Activated CD4-positive, alpha-beta T cell treated with anti-CD3 and anti-CD28 coated beads, Interleukin-2, amount 10 ng/mL, durations not matched to agents 7 days and 5 days (primary cell): ENCODE measurements around the gene TLCD4. TPM values are rescaled to one million over a fixed set of nuclear protein-coding genes. Genes with fewer than 3 reads are reported as not detected.
"Not testable (repeated sequence)": the region's sequence is repeated elsewhere in the genome, so short reads cannot be mapped to it uniquely, and the experiment has no call there.

Experiments used
- CTCF ChIA-PET: fragments of 350-600 bp; sonication (Branson Sonifier 250); formaldehyde crosslinking; loops from one replicate; lab custom pipeline; 2021; ENCODE audit warnings: antibody characterized with exemption; lab: Charles Lee
- POLR2A ChIA-PET: fragments of 350-600 bp; sonication (Branson Sonifier 250); formaldehyde crosslinking; loops from one replicate; lab custom pipeline; 2021; ENCODE audit warnings: antibody characterized with exemption; lab: Charles Lee
- DNase-seq: peaks from one replicate; pipeline ENCODE4 v3.0.0-alpha.2; 2020
- H3K27ac Mint-ChIP-seq: one replicate; pipeline ENCODE4 v1.8.0; 2021; ENCODE audit warnings: mild to moderate bottlenecking, moderate library complexity, mixed read lengths
- H3K27me3 Mint-ChIP-seq: one replicate; pipeline ENCODE4 v1.8.0; 2021; ENCODE audit warnings: mixed read lengths
- H3K36me3 Mint-ChIP-seq: one replicate; pipeline ENCODE4 v1.8.0; 2021; ENCODE audit warnings: low read depth, mixed read lengths
- H3K4me1 Mint-ChIP-seq: one replicate; pipeline ENCODE4 v1.8.0; 2021; ENCODE audit warnings: mixed read lengths
- H3K4me3 Mint-ChIP-seq: one replicate; pipeline ENCODE4 v1.8.0; 2021; ENCODE audit warnings: mild to moderate bottlenecking, moderate library complexity, mixed read lengths
- H3K9me3 Mint-ChIP-seq: one replicate; pipeline ENCODE4 v1.8.0; 2021; ENCODE audit warnings: mixed read lengths
- total RNA-seq, 2 experiments: library from RNA; stranded (reverse); gene quantifications; one replicate each; pipeline ENCODE4 v1.2.3, GENCODE V29; 2021

Gene TLCD4
- total RNA-seq, 2 experiments from 2014 or later, result 0.04 TPM; not detected in 1

GRCh38 chr1:95084317-95085176, 32.6 kb upstream of the TLCD4 start:
- Mint-ChIP-seq H3K4me3 (no peak overlapping the region), H3K4me1 (peaks cover 6% of the 10 kb centered on the region), H3K27me3 (peaks cover 14% of the 10 kb centered on the region), H3K36me3 (no peaks in the 10 kb centered on the region), H3K27ac (no peak overlapping the region), H3K9me3 (no peaks in the 10 kb centered on the region)
- ChIA-PET CTCF (interaction anchor here (1.1 to 2.1 kb wide), 4 partner anchors 9 to 149 kb away, joined by 3 to 10 read pairs (median 6); partner anchors contain the start of genes ALG14, RWDD3 and TLCD4), POLR2A (no interaction called here)
- DNase-seq, result peak; percentile 24

- no peak for DNase-seq
- Mint-ChIP-seq H3K27me3 (peaks cover 16% of the 10 kb centered on the region), H3K27ac (no peak overlapping the region), H3K9me3 (no peaks in the 10 kb centered on the region), H3K4me3 (no peak overlapping the region), H3K4me1 (peaks cover 6% of the 10 kb centered on the region), H3K36me3 (no peaks in the 10 kb centered on the region)
- POLR2A ChIA-PET, result no interaction called here
- CTCF ChIA-PET, result interaction anchor here (2.1 kb wide), 1 partner anchor 149 kb away, joined by 10 read pairs; the partner anchor contains the start of gene RWDD3
These were observed 31.8 kb upstream of the TLCD4 start for GRCh38 chr1:95085376-95085775.

- peaks cover 20% of the 10 kb centered on the region for H3K27me3 Mint-ChIP-seq
- no peak overlapping the region for H3K27ac Mint-ChIP-seq
- no peak for DNase-seq
- CTCF ChIA-PET, result interaction anchor here (0.6 kb wide), 3 partner anchors 31 to 486 kb away, joined by 3 read pairs; no protein-coding TSS in a partner anchor
- no peaks in the 10 kb centered on the region for H3K9me3 Mint-ChIP-seq
- peaks cover 6% of the 10 kb centered on the region for H3K4me1 Mint-ChIP-seq
- H3K36me3 Mint-ChIP-seq, result no peaks in the 10 kb centered on the region
- POLR2A ChIA-PET, result no interaction called here
- no peak overlapping the region for H3K4me3 Mint-ChIP-seq
These were observed 30.1 kb upstream of the TLCD4 start for GRCh38 chr1:95086949-95087533.

GRCh38 chr1:95088303-95088702, 28.9 kb upstream of the TLCD4 start:
- CTCF ChIA-PET, result interaction anchor here (1.4 kb wide), 1 partner anchor 234 kb away, joined by 3 read pairs; no protein-coding TSS in a partner anchor
- Mint-ChIP-seq H3K9me3 (no peaks in the 10 kb centered on the region), H3K36me3 (no peaks in the 10 kb centered on the region), H3K4me1 (peaks cover 6% of the 10 kb centered on the region), H3K27ac (no peak overlapping the region), H3K27me3 (peaks cover 16% of the 10 kb centered on the region), H3K4me3 (no peak overlapping the region)
- DNase-seq, result no peak
- POLR2A ChIA-PET, result no interaction called here

- H3K36me3 Mint-ChIP-seq, result no peaks in the 10 kb centered on the region
- no peak overlapping the region for H3K27ac Mint-ChIP-seq
- H3K4me1 Mint-ChIP-seq, result no peaks in the 10 kb centered on the region
- peaks cover 11% of the 10 kb centered on the region for H3K27me3 Mint-ChIP-seq
- H3K4me3 Mint-ChIP-seq, result no peak overlapping the region
- no peak for DNase-seq
- ChIA-PET CTCF (no interaction called here), POLR2A (no interaction called here)
- H3K9me3 Mint-ChIP-seq, result no peaks in the 10 kb centered on the region
These were observed 27.4 kb upstream of the TLCD4 start for GRCh38 chr1:95089650-95090287.

GRCh38 chr1:95091290-95091689, 25.9 kb upstream of the TLCD4 start:
- H3K36me3 Mint-ChIP-seq, H3K27ac Mint-ChIP-seq, CTCF ChIA-PET, H3K4me1 Mint-ChIP-seq, H3K4me3 Mint-ChIP-seq, DNase-seq, H3K9me3 Mint-ChIP-seq, POLR2A ChIA-PET: not testable (repeated sequence)
- H3K27me3 Mint-ChIP-seq, result peaks cover 11% of the 10 kb centered on the region

- H3K9me3 Mint-ChIP-seq, H3K4me1 Mint-ChIP-seq, POLR2A ChIA-PET, H3K4me3 Mint-ChIP-seq, CTCF ChIA-PET, DNase-seq, H3K27ac Mint-ChIP-seq, H3K36me3 Mint-ChIP-seq: not testable (repeated sequence)
- peaks cover 11% of the 10 kb centered on the region for H3K27me3 Mint-ChIP-seq
These were observed 24.3 kb upstream of the TLCD4 start for GRCh38 chr1:95092891-95093290.

- Mint-ChIP-seq H3K4me3 (no peak overlapping the region), H3K27ac (no peak overlapping the region), H3K9me3 (no peaks in the 10 kb centered on the region), H3K27me3 (peaks cover 9% of the 10 kb centered on the region), H3K36me3 (no peaks in the 10 kb centered on the region), H3K4me1 (no peaks in the 10 kb centered on the region)
- no peak for DNase-seq
- ChIA-PET POLR2A (no interaction called here), CTCF (no interaction called here)
These were observed 23.9 kb upstream of the TLCD4 start for GRCh38 chr1:95093296-95093695.

GRCh38 chr1:95094923-95095322, 22.2 kb upstream of the TLCD4 start:
- ChIA-PET POLR2A (no interaction called here), CTCF (no interaction called here)
- H3K4me3 Mint-ChIP-seq, result no peak overlapping the region
- H3K4me1 Mint-ChIP-seq, result no peaks in the 10 kb centered on the region
- no peak for DNase-seq
- H3K27me3 Mint-ChIP-seq, result peaks cover 4% of the 10 kb centered on the region
- no peak overlapping the region for H3K27ac Mint-ChIP-seq
- no peaks in the 10 kb centered on the region for H3K9me3 Mint-ChIP-seq
- H3K36me3 Mint-ChIP-seq, result no peaks in the 10 kb centered on the region

GRCh38 chr1:95095833-95096217, 21.3 kb upstream of the TLCD4 start:
- Mint-ChIP-seq H3K9me3 (no peaks in the 10 kb centered on the region), H3K4me1 (no peaks in the 10 kb centered on the region), H3K27me3 (peaks cover 3% of the 10 kb centered on the region), H3K36me3 (no peaks in the 10 kb centered on the region), H3K4me3 (no peak overlapping the region), H3K27ac (no peak overlapping the region)
- POLR2A ChIA-PET, result no interaction called here
- DNase-seq, result no peak
- CTCF ChIA-PET, result no interaction called here

- no peak overlapping the region for H3K4me3 Mint-ChIP-seq
- no peaks in the 10 kb centered on the region for H3K4me1 Mint-ChIP-seq
- ChIA-PET CTCF (no interaction called here), POLR2A (no interaction called here)
- H3K27ac Mint-ChIP-seq, result no peak overlapping the region
- no peak for DNase-seq
- no peaks in the 10 kb centered on the region for H3K27me3 Mint-ChIP-seq
- H3K36me3 Mint-ChIP-seq, result no peaks in the 10 kb centered on the region
- no peaks in the 10 kb centered on the region for H3K9me3 Mint-ChIP-seq
These were observed 20.8 kb upstream of the TLCD4 start for GRCh38 chr1:95096218-95096841.

- no peaks in the 10 kb centered on the region for H3K9me3 Mint-ChIP-seq
- POLR2A ChIA-PET, result no interaction called here
- CTCF ChIA-PET, result no interaction called here
- H3K4me1 Mint-ChIP-seq, result no peaks in the 10 kb centered on the region
- no peak overlapping the region for H3K4me3 Mint-ChIP-seq
- no peaks in the 10 kb centered on the region for H3K27me3 Mint-ChIP-seq
- no peaks in the 10 kb centered on the region for H3K36me3 Mint-ChIP-seq
- no peak overlapping the region for H3K27ac Mint-ChIP-seq
- DNase-seq, result no peak
These were observed 19.7 kb upstream of the TLCD4 start for GRCh38 chr1:95097426-95097825.

- POLR2A ChIA-PET, result no interaction called here
- Mint-ChIP-seq H3K4me1 (no peaks in the 10 kb centered on the region), H3K27ac (no peak overlapping the region), H3K9me3 (no peaks in the 10 kb centered on the region), H3K27me3 (no peaks in the 10 kb centered on the region), H3K4me3 (no peak overlapping the region), H3K36me3 (no peaks in the 10 kb centered on the region)
- DNase-seq, result no peak
- CTCF ChIA-PET, result no interaction called here
These were observed 19.0 kb upstream of the TLCD4 start for GRCh38 chr1:95098196-95098595.
